Thyroid gland (tissue), 4 donors: ENCODE measurements around the gene CADPS.

ENCODE experiments used
- CTCF ChIP-seq, 6 experiments: fragments of 200-600 bp in 3 of 6; fragments of 450-650 bp in 3 of 6; sonication (generic) in 3 of 6; IDR thresholded peaks; one replicate each; pipeline ENCODE4 v1.5.1; 2016 to 2019; ENCODE audit warnings: antibody characterized with exemption in 6 of 6, mild to moderate bottlenecking in 2 of 6, inconsistent platforms in 1 of 6, moderate library complexity in 1 of 6
- POLR2A ChIP-seq, 2 donors: fragments of 450-650 bp; IDR thresholded peaks; one replicate each; pipeline ENCODE4 v1.6.1; 2017; ENCODE audit warnings: antibody characterized with exemption in 2 of 2, mild to moderate bottlenecking in 2 of 2, moderate library complexity in 1 of 2

DNA sequence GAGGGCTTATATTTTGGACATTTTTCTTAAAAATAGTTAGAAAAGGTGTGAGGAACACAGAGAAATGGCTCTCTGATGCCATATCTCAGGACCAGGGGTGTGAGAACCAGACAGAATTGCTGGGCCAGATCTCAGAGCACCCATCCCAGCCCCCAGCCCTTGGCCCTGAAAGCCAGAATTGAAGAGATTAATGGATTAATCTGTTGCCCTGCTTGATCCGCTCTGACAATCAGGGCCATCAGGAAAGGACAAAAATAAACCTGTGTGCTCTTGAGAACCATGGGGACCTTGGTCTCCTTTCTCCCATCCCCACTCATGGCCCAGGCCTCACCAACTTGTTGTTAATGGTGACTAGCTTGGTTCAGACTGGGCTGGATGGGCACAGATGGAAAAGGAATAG is 113.5 kb downstream of the CADPS start:
- no peak for TF ChIP-seq CTCF (IDR thresholded peaks at IDR 0.05)
- TF ChIP-seq POLR2A (IDR thresholded peaks at IDR 0.05), result no peak
